ENCODE data around the gene RHOU. TPM values are rescaled to one million over a fixed set of nuclear protein-coding genes. Genes with fewer than 3 reads are reported as not detected.
A peak's percentile ranks its signal among the peaks of the same experiment; 100 is the strongest.

The RHOU gene
- total RNA-seq, 1 donor from 2014 or later = 67.0 TPM

DNA sequence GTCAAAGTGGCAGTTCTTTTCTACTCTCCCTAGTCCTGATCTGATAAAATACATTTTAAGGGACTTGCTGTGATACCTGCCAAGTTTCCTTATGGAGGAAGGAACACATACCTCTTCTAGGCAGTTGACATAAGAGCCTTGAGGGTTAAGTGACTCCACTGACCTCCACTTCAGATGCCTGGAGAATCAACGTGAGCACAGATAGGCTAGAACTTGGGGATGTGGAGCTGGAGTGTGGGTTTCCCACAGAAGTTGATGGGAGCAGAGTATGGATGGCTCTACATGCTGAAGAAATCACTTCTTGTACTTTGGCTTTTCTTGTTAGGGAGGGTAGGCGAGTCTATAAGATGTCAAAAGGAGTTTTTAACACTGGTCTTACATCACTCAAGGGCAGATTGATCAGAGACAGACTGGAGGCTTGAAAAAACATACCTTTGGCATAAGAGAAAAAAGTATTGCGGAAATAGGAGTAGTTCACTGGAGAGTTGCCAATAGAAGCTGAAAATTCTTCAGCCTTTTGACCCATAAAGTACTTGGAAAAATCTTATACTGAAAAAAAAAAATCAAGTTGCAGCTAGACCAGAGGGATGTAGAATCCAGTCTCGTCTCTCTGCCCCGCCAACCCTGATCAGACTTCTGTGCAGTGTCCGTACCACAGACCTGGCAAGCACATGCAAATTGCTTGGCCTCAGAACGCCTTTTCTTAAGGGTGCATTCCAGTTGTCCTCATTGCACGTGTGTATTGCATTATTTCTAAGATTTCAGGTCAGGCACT is 5.5 kb downstream of the RHOU start:
- H3K9me3 ChIP-seq (ENCODE audit: low read depth) = no peaks in the 10 kb centered on the region
- no peak overlapping the region for H3K4me3 ChIP-seq
- H3K79me2 ChIP-seq (ENCODE audit: low read depth) = peaks cover 78% of the 10 kb centered on the region
- no peaks in the 10 kb centered on the region for H3K36me3 ChIP-seq
- no peak overlapping the region for H3K27ac ChIP-seq
- H3K9ac ChIP-seq = no peak overlapping the region
- TF ChIP-seq, protein P1, sequence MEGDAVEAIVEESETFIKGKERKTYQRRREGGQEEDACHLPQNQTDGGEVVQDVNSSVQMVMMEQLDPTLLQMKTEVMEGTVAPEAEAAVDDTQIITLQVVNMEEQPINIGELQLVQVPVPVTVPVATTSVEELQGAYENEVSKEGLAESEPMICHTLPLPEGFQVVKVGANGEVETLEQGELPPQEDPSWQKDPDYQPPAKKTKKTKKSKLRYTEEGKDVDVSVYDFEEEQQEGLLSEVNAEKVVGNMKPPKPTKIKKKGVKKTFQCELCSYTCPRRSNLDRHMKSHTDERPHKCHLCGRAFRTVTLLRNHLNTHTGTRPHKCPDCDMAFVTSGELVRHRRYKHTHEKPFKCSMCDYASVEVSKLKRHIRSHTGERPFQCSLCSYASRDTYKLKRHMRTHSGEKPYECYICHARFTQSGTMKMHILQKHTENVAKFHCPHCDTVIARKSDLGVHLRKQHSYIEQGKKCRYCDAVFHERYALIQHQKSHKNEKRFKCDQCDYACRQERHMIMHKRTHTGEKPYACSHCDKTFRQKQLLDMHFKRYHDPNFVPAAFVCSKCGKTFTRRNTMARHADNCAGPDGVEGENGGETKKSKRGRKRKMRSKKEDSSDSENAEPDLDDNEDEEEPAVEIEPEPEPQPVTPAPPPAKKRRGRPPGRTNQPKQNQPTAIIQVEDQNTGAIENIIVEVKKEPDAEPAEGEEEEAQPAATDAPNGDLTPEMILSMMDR (IDR thresholded peaks at IDR 0.05) = no peak
- no peak for TF ChIP-seq EZH2phosphoT487 (IDR thresholded peaks at IDR 0.05)
- Mint-ChIP-seq H3K27me3 (ENCODE audit: insufficient read depth, low read depth) (peaks cover 2% of the 10 kb centered on the region), H3K27ac (no peak overlapping the region), H3K36me3 (peaks cover 36% of the 10 kb centered on the region), H3K9me3 (no peaks in the 10 kb centered on the region), H3K4me3 (no peak overlapping the region), H3K4me1 (peaks cover 23% of the 10 kb centered on the region)
- no peak overlapping the region for H3K4me2 ChIP-seq
- H3K27me3 ChIP-seq = no peaks in the 10 kb centered on the region
- H2AFZ ChIP-seq (replicated peaks) = no peak overlapping the region
- H3F3A ChIP-seq (ENCODE audit: low read depth) = peaks cover 25% of the 10 kb centered on the region
- peaks cover 80% of the 10 kb centered on the region for H4K20me1 ChIP-seq (ENCODE audit: low read depth)
- H3K4me1 ChIP-seq = peaks cover 25% of the 10 kb centered on the region
- DNase-seq (ENCODE audit: low spot score) = no peak

DNA sequence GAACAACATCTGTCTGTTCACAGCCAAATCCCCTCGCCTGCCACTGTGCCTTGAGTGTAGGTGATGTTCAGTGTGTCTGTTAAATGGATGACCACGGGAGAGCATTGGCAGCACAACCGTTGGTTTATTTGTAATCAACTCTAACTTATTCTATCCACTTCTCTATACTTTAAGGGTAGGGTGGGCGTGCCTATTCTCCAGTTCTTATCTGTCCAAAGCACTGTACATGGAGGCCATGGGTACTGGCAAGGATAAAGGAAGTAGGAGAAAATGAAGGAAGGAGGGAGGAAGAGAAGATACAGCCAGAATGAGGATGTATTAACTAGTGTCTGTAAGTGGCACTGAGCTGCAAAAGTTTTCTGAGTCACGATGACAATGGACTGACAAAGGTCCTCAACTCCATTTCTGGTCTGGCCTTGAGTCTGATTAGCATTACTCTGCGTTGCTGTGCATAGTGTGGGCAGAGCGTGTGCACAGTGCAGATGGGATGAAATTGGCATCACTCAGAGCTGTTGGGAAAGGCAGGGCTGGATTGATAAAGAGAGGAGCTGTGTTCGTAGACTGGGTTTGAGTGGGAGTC is 7.1 kb downstream of the RHOU start:
- Histone ChIP-seq H3K4me1 (peaks cover 19% of the 10 kb centered on the region), H3K4me2 (no peak overlapping the region), H3K27me3 (no peaks in the 10 kb centered on the region), H3K4me3 (no peak overlapping the region), H3K9me3 (ENCODE audit: low read depth) (no peaks in the 10 kb centered on the region), H4K20me1 (ENCODE audit: low read depth) (peaks cover 75% of the 10 kb centered on the region), H3F3A (ENCODE audit: low read depth) (peaks cover 29% of the 10 kb centered on the region), H3K27ac (no peak overlapping the region), H2AFZ (replicated peaks) (no peak overlapping the region), H3K9ac (no peak overlapping the region), H3K79me2 (ENCODE audit: low read depth) (peaks cover 62% of the 10 kb centered on the region), H3K36me3 (no peaks in the 10 kb centered on the region)
- Mint-ChIP-seq H3K4me1 (peaks cover 16% of the 10 kb centered on the region), H3K27me3 (ENCODE audit: insufficient read depth, low read depth) (no peaks in the 10 kb centered on the region), H3K4me3 (peak overlapping the region; percentile 11), H3K27ac (no peak overlapping the region), H3K36me3 (peaks cover 40% of the 10 kb centered on the region), H3K9me3 (no peaks in the 10 kb centered on the region)
- TF ChIP-seq, protein P1 (IDR thresholded peaks at IDR 0.05) = no peak
- TF ChIP-seq EZH2phosphoT487 (IDR thresholded peaks at IDR 0.05) (no peak), EZH2 (IDR thresholded peaks at IDR 0.05) (no peak)
- no peak for DNase-seq (ENCODE audit: low spot score)

DNA sequence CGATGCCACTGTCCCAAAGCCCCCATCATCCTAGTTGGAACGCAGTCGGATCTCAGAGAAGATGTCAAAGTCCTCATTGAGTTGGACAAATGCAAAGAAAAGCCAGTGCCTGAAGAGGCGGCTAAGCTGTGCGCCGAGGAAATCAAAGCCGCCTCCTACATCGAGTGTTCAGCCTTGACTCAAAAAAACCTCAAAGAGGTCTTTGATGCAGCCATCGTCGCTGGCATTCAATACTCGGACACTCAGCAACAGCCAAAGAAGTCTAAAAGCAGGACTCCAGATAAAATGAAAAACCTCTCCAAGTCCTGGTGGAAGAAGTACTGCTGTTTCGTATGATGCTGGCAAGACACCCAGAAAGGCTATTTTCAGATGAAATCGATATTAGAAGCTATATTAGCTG is 8.1 kb downstream of the RHOU start:
- Mint-ChIP-seq H3K27ac (peak overlapping the region; percentile 38), H3K4me1 (peaks cover 9% of the 10 kb centered on the region), H3K4me3 (no peak overlapping the region), H3K27me3 (ENCODE audit: insufficient read depth, low read depth) (no peaks in the 10 kb centered on the region), H3K36me3 (peaks cover 35% of the 10 kb centered on the region), H3K9me3 (no peaks in the 10 kb centered on the region)
- H3K9me3 ChIP-seq (ENCODE audit: low read depth) = no peaks in the 10 kb centered on the region
- no peak overlapping the region for H3K4me2 ChIP-seq
- no peak for DNase-seq (ENCODE audit: low spot score)
- no peaks in the 10 kb centered on the region for H3K27me3 ChIP-seq
- H3K9ac ChIP-seq = no peak overlapping the region
- no peak overlapping the region for H3K4me3 ChIP-seq
- H3K36me3 ChIP-seq = no peaks in the 10 kb centered on the region
- TF ChIP-seq EZH2phosphoT487 (IDR thresholded peaks at IDR 0.05) (no peak), EZH2 (IDR thresholded peaks at IDR 0.05) (no peak)
- TF ChIP-seq, protein P1 (IDR thresholded peaks at IDR 0.05) = no peak
- peaks cover 29% of the 10 kb centered on the region for H3F3A ChIP-seq (ENCODE audit: low read depth)
- no peak overlapping the region for H2AFZ ChIP-seq (replicated peaks)
- H3K4me1 ChIP-seq = peaks cover 8% of the 10 kb centered on the region
- peaks cover 65% of the 10 kb centered on the region for H4K20me1 ChIP-seq (ENCODE audit: low read depth)
- peaks cover 52% of the 10 kb centered on the region for H3K79me2 ChIP-seq (ENCODE audit: low read depth)
- H3K27ac ChIP-seq = no peak overlapping the region

All from neural progenitor cell (in vitro differentiated cells).